ENCODE results near the gene NFIX.

The NFIX gene

GRCh38 chr19:13060233-13060963, 65.1 kb downstream of the NFIX start:
- H3K27ac ChIP-seq: peak overlapping the region in 17 of 21 experiments; percentile 2 to 86 (median 66)
- peak overlapping the region in 4 of 7 experiments; percentile 21 to 42 (median 31) for H3K4me3 ChIP-seq

GRCh38 chr19:13060964-13061927, 66.0 kb downstream of the NFIX start:
- Histone ChIP-seq H3K4me3 (peak overlapping the region; percentile 20 to 42 (median 29)), H3K27ac (peak overlapping the region in 17 of 21 experiments; percentile 2 to 86 (median 66))

GRCh38 chr19:13062317-13062716, 67.0 kb downstream of the NFIX start:
- Histone ChIP-seq H3K4me3 (no peak overlapping the region), H3K27ac (peak overlapping the region in 9 of 21 experiments; percentile 5 to 86 (median 61))

DNA sequence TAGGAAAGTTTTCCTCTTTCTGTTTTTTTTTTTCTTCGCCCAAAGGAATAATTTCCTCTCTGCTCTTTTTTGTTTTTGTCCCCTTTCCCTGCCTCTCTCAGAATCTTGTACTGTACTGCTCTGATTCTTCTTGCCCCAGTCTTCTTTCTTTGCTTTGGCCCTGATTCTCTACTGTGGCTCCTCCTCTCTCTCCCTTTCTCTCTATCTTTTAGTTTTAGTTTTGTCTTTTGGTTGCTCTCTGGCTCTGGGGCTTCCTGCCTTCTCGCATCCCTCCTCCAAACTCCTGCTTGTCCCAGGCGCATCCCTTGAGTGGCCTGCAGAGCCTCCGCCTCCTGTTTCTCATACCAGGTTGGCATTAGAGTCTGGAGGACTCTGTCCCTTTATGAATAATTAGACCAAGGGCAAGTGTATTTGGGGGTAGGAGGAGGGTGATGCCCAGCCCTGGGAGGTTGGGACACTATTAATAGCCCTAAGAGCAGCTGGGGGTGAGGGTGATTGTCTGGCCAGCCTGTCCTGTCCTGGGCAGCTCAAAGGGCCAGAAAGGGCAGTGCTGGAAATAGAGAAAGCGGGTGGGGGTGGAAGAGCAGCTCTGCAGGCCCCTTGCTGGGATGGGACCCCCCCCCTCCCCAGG, 68.3 kb downstream of the NFIX start:
- Histone ChIP-seq H3K27ac (peak overlapping the region in 12 of 21 experiments; percentile 2 to 84 (median 46)), H3K4me3 (no peak overlapping the region)

- Histone ChIP-seq H3K27ac (peak overlapping the region in 11 of 21 experiments; percentile 5 to 79 (median 39)), H3K4me3 (no peak overlapping the region)
Measured at GRCh38 chr19:13064092-13064489, 68.8 kb downstream of the NFIX start.

DNA sequence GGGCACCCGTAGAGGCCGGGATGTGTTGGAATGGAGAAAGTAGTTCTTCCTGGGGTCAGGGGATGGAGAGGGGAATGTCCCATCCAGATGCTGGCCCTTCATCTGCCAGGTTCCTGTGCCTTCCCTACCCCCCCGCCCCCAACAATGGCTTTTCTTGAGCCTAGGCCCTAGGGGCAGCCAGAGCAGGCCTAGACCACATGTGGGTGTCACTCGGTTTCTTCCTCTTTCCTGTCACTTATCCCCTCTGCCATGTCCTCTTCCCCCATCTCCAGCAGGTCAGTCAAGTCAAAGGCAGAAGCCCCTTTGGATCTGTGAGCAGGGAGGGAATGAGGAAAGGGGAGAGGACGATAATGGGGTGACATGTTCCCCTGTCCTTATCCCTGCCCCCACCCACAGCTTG, 71.0 kb downstream of the NFIX start:
- Histone ChIP-seq H3K27ac (peak overlapping the region in 6 of 21 experiments; percentile 11 to 79 (median 34)), H3K4me3 (no peak overlapping the region)

DNA sequence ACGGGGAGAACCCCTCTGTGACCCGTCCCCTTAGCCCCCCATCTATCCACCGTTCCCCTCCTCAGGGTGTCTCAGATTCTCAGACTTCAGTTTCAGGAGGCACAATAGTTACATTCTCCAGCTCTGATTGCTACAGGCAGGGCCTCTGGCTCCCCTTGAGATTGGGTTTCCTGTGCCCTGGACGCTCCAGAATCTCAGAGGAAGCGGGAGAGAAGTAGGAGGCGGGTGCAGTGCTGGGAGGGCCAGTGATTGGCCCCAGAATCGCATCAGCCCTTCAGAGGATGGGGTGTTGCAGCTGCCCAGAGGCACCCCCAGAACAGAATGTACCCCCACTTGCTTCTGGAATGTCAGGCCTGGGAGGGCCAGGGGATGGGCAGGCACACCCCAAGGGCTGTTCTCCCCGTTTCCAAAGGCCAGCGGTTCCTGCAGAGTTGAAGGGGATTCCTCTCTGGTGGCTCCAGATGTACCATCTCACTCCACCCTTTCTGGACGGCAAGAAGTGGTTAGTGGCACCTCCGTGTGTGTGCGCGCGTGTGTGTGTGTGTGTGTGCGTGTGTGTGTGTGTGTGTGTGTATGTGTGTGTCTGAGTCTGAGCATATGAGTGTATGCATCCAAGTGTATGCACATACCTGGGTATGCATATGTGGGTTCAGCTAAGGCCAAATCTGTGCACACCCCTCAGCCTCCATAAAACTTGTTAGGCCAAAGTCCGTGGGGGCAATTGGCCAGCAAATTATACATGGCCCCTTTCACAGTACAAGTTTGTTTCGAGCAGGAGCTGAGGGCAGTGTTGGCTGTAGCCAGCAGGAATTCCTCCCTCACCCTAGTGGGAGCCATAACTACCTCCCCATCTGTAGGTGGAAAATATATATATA, 71.9 kb downstream of the NFIX start:
- peak overlapping the region in 5 of 21 experiments; percentile 14 to 41 (median 30) for H3K27ac ChIP-seq
- H3K4me3 ChIP-seq: no peak overlapping the region

- H3K4me3 ChIP-seq: no peak overlapping the region
- H3K27ac ChIP-seq: peak overlapping the region in 7 of 21 experiments; percentile 4 to 72 (median 46)
Measured at GRCh38 chr19:13068085-13068846, 73.0 kb downstream of the NFIX start.

GRCh38 chr19:13069415-13070359, 74.4 kb downstream of the NFIX start:
- no peak overlapping the region for H3K4me3 ChIP-seq
- peak overlapping the region in 10 of 21 experiments; percentile 7 to 72 (median 54) for H3K27ac ChIP-seq

- peak overlapping the region in 8 of 21 experiments; percentile 7 to 72 (median 54) for H3K27ac ChIP-seq
- no peak overlapping the region for H3K4me3 ChIP-seq
Measured at GRCh38 chr19:13070425-13071140, 75.3 kb downstream of the NFIX start.

DNA sequence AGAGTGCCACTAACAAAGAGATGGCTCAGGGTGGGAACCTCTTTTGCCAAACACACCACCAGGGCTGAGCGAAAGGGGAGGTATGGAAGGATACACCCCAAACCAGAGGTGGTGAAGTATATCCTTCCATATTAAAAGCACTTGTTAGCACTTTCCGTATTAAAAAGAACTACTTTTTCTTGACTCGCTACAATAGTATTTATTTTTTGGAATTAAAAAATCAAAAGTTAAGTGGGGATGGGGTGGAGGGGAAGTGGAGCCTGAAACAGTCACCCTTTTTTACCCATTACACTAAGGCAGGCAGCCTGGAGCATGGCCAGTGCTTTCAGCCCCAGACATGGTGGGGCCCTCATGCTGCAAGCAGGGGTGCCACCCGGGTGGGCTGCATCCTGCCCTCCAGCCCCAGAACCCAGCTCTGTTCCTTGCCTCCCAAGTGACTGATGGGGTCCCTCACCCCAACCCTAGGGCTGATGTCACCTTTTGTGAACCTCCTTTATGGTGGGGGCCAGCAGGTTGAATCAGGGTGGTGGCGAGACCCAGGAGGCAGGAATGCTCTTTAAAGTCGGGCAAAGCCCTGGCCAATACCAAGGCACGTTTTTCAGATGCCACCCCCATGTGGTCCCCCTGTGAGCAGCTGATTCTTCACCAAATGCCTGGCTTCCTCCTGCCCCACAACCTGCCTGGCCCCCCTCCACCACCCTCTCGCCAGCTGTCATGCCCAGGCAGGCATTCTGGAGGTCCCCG, 76.3 kb downstream of the NFIX start:
- Histone ChIP-seq H3K27ac (peak overlapping the region in 10 of 21 experiments; percentile 14 to 72 (median 57)), H3K4me3 (no peak overlapping the region)

DNA sequence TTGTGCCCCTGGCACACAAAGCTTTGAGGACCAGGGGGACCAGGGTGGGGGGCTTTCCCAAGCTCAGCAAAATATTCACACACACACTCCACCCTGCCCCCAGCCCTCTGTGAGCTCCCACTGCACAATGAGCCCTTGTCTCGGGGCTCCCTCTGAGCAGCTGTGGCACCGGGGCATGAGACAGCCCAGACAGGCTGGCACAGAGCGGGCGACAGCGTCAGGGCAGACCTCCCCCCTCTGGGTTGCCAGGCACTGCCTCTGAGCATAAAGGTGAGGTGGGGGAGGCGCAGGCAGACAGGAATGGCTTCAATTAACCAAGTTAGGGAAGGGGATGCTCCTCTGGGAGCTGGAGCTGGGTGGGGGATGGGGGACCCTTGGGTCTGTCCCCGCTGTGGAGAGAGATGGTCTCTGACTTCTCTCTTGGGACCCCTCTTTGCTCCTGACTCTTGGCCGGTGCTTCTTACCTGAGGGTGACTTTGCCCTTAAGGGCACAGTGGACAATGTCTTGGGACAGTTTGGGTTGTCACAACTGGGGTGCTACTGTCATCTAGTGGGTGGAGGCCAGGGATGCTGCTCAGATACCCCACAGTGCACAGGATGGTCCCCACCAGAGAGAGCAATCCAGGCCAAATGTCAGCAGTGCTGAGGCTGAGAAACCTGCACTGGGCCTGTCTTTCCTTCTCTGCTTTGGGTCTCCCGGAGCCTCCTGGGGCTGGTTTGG, 77.1 kb downstream of the NFIX start:
- H3K27ac ChIP-seq: peak overlapping the region in 9 of 21 experiments; percentile 14 to 72 (median 55)
- H3K4me3 ChIP-seq: no peak overlapping the region

DNA sequence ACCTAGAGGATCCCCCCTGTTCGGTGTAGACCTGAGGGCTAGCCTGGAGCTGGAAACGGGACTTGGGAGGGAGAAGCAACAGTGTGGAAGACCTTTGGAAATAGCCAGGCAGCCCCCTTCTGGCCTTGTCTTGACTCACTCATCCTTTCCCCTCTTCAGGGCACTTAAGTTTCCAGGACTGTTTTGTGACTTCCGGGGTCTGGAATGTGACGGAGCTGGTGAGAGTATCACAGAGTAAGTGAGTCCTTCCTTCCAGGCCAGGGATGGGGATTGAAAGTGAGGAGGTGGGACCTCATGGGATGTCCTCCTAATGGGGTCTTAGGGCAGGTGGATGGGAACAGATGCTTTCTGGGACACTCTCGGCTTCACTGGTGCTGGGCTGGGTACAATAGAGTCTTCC, 78.0 kb downstream of the NFIX start:
- H3K4me3 ChIP-seq: no peak overlapping the region
- H3K27ac ChIP-seq: peak overlapping the region in 1 of 21 experiments; percentile 72

- H3K27ac ChIP-seq: peak overlapping the region in 2 of 21 experiments; percentile 36 to 37
Measured at GRCh38 chr19:13074378-13074777, 79.1 kb downstream of the NFIX start.

DNA sequence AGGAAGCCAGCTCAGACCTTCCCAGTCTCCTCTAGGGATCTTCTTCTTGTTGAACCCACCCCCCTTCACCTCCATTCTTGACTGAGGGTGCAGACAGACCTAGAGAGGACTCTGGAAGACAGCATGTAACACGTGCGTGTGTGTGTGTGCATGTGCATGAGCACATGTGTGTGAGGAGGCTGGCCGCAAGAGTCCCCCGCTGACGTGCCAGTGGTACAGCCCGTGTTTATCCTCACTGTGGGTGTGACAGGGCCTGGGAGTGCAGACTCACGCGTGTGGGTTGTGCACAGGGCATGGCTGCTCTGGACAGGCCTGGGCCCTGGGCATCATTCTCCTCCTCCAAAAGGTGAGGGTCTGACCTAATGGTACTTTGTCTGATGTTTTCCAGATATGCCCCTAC, 81.0 kb downstream of the NFIX start:
- H3K4me3 ChIP-seq: no peak overlapping the region
- H3K27ac ChIP-seq: peak overlapping the region in 9 of 21 experiments; percentile 2 to 76 (median 33)

More at GRCh38 chr19:13074378-13074777, 79.1 kb downstream of the NFIX start:
- H3K4me3 ChIP-seq: no peak overlapping the region
